Heart left ventricle (tissue), 13 donors: ENCODE data around the gene NRCAM.

Source experiments
- CTCF ChIP-seq, 12 donors: fragments of 200-600 bp; sonication (generic) in 4 of 12; IDR thresholded peaks; one replicate each; pipeline versions ENCODE4 v1.5.0 to v1.8.0; 2018 to 2022; ENCODE audit warnings: antibody characterized with exemption in 12 of 12, mild to moderate bottlenecking in 5 of 12
- POLR2A ChIP-seq, 2 donors: fragments of 450-650 bp; IDR thresholded peaks; one replicate each; pipeline ENCODE4 v1.6.1; 2017; ENCODE audit warnings: antibody characterized with exemption in 2 of 2, mild to moderate bottlenecking in 2 of 2, moderate library complexity in 2 of 2
- donor health status: ischemic (EF 13 %, LVEDD 7.1; RV severe dilation, severe dysfunction).
- donor health status: DM: no; HTN: yes; CAD: no.
- donor health status: DM: no; HTN: no; CAD: no.
- donor health status: ischemic (EF 25% LVEDD 6.9; RV normal size, moderate dysfunction).
- donor health status: ischemic (EF 25% LVEDD 5.7; RV mildly dilated, moderate dysfunction).
- donor health status: ischemic (EF 35%, LVEDD 5.7; RV mildly dilated, moderate dysfunction).
- donor health status: nonischemic (EF 11% LVEDD 7.7; RV severe dilation, severe dysfunction).
- donor health status: DM: yes; HTN: yes; CAD: no.
- donor health status: PGD.
- donor health status: ischemic (EF 29% LVEDD 5.4; RV normal size, mild dysfunction).
- donor health status: nonischemic (EF 23%, LVEDD 6.1; RV moderate dilation, normal function).

- TF ChIP-seq CTCF (IDR thresholded peaks at IDR 0.05) (no peak), POLR2A (IDR thresholded peaks at IDR 0.05) (no peak)
Observed at GRCh38 chr7:108307194-108307593, 149.0 kb downstream of the NRCAM start.
